ENCODE measurements around the gene ATR. TPM values are rescaled to one million over a fixed set of nuclear protein-coding genes. Genes with fewer than 3 reads are reported as not detected.

Gene ATR
- total and polyA plus RNA-seq, 3 donors from 2014 or later = 21.8 to 42.8 (median 34.9) TPM

- Histone ChIP-seq H3K27me3 (no peaks in the 10 kb centered on the region), H3K4me1 (no peaks in the 10 kb centered on the region), H3K4me3 (no peak overlapping the region), H3K36me3 (ENCODE audit: low read depth, missing control alignments) (no peaks in the 10 kb centered on the region), H3K27ac (no peak overlapping the region), H3K9me3 (no peaks in the 10 kb centered on the region)
- intact Hi-C loops (cut with DNase I; ENCODE audit: low total_unique reads) = no loop called here
- TF ChIP-seq POLR2A (IDR thresholded peaks at IDR 0.05) = no peak
- no peak for TF ChIP-seq CTCF (IDR thresholded peaks at IDR 0.05)
- DNase-seq = no peak
- WGBS, 2 donors = 84 to 93% methylated on average over 2 of the region's 2 CpGs
These were observed 43.9 kb upstream of the ATR start for GRCh38 chr3:142622405-142622804.

GRCh38 chr3:142618917-142619461 is 40.5 kb upstream of the ATR start:
- TF ChIP-seq CTCF (IDR thresholded peaks at IDR 0.05) (no peak), POLR2A (IDR thresholded peaks at IDR 0.05) (no peak)
- H3K27ac ChIP-seq = no peak overlapping the region
- no peaks in the 10 kb centered on the region for H3K9me3 ChIP-seq
- no peaks in the 10 kb centered on the region for H3K27me3 ChIP-seq
- no peaks in the 10 kb centered on the region for H3K4me1 ChIP-seq
- WGBS, 2 donors = 94 to 97% methylated on average over 3 of the region's 3 CpGs
- intact Hi-C loops (cut with DNase I; ENCODE audit: low total_unique reads) = no loop called here
- DNase-seq = no peak
- no peaks in the 10 kb centered on the region for H3K36me3 ChIP-seq (ENCODE audit: low read depth, missing control alignments)
- no peak overlapping the region for H3K4me3 ChIP-seq

- no peak for TF ChIP-seq CTCF (IDR thresholded peaks at IDR 0.05)
- Histone ChIP-seq H3K27ac (no peak overlapping the region), H3K36me3 (ENCODE audit: low read depth, missing control alignments) (no peaks in the 10 kb centered on the region), H3K27me3 (no peaks in the 10 kb centered on the region), H3K4me3 (no peak overlapping the region), H3K4me1 (no peaks in the 10 kb centered on the region), H3K9me3 (no peaks in the 10 kb centered on the region)
- intact Hi-C loops (cut with DNase I; ENCODE audit: low total_unique reads) = no loop called here
- DNase-seq = no peak
- whole genome bisulfite sequencing, 2 donors = 88 to 96% methylated on average over 2 of the region's 2 CpGs
These were observed 36.6 kb upstream of the ATR start for GRCh38 chr3:142615171-142615570.

GRCh38 chr3:142614059-142614626 is 35.6 kb upstream of the ATR start:
- Histone ChIP-seq H3K4me1 (no peaks in the 10 kb centered on the region), H3K27me3 (no peaks in the 10 kb centered on the region), H3K4me3 (no peak overlapping the region), H3K9me3 (no peaks in the 10 kb centered on the region), H3K36me3 (ENCODE audit: low read depth, missing control alignments) (no peaks in the 10 kb centered on the region), H3K27ac (no peak overlapping the region)
- TF ChIP-seq POLR2A (IDR thresholded peaks at IDR 0.05) = no peak
- TF ChIP-seq CTCF (IDR thresholded peaks at IDR 0.05) = no peak
- intact Hi-C loops (cut with DNase I; ENCODE audit: low total_unique reads) = no loop called here
- WGBS, 2 donors = 90 to 91% methylated on average over 2 of the region's 2 CpGs
- no peak for DNase-seq

- no peaks in the 10 kb centered on the region for H3K27me3 ChIP-seq
- H3K36me3 ChIP-seq (ENCODE audit: low read depth, missing control alignments) = no peaks in the 10 kb centered on the region
- 83 to 92% methylated on average over 1 of the region's 1 CpG for WGBS, 2 donors
- TF ChIP-seq POLR2A (IDR thresholded peaks at IDR 0.05) (no peak), CTCF (IDR thresholded peaks at IDR 0.05) (no peak)
- no peak overlapping the region for H3K27ac ChIP-seq
- H3K4me3 ChIP-seq = no peak overlapping the region
- no peaks in the 10 kb centered on the region for H3K9me3 ChIP-seq
- no peak for DNase-seq
- intact Hi-C loops (cut with DNase I; ENCODE audit: low total_unique reads) = no loop called here
- no peaks in the 10 kb centered on the region for H3K4me1 ChIP-seq
These were observed 35.0 kb upstream of the ATR start for GRCh38 chr3:142613491-142613890.

All from testis (tissue), 3 donors.